ENCODE results near the gene NEDD4. TPM values are rescaled to one million over a fixed set of nuclear protein-coding genes. Genes with fewer than 3 reads are reported as not detected.
"Not testable (repeated sequence)": the region's sequence is repeated elsewhere in the genome, so short reads cannot be mapped to it uniquely, and the experiment has no call there.

Gene NEDD4
- total RNA-seq, 1 donor, result 48.5 TPM

DNA sequence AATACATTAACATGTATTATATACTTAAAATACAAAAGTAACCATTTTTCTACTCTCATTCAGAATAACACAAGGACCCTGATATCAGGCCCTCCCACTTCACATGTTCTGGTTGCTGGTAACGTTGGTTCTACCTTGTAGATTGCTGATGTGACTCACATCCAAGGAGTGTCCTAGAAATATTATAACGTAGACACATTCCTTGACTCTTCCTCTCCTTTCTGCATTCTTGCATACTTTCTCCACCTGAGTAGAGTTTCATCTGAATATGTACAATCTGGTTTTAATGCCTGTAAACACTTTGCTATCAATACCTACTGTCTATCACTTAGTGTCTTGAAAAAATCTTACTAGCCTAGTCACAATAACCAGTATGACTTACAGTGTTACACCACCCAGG, 35.0 kb upstream of the NEDD4 start:
- H4K20me1 ChIP-seq (ENCODE audit: insufficient read depth, low read length), result no peaks in the 10 kb centered on the region
- no peaks in the 10 kb centered on the region for H3K27me3 ChIP-seq (ENCODE audit: insufficient read depth, low read length)
- no peaks in the 10 kb centered on the region for H3K9me3 ChIP-seq (ENCODE audit: low read depth, low read length)
- no peaks in the 10 kb centered on the region for H3K36me3 ChIP-seq (ENCODE audit: insufficient read depth, low read length)
- H2AFZ ChIP-seq (ENCODE audit: low read length), result no peak overlapping the region
- no peaks in the 10 kb centered on the region for H3K79me2 ChIP-seq (ENCODE audit: insufficient read depth, low read length)
- TF ChIP-seq, protein P1, sequence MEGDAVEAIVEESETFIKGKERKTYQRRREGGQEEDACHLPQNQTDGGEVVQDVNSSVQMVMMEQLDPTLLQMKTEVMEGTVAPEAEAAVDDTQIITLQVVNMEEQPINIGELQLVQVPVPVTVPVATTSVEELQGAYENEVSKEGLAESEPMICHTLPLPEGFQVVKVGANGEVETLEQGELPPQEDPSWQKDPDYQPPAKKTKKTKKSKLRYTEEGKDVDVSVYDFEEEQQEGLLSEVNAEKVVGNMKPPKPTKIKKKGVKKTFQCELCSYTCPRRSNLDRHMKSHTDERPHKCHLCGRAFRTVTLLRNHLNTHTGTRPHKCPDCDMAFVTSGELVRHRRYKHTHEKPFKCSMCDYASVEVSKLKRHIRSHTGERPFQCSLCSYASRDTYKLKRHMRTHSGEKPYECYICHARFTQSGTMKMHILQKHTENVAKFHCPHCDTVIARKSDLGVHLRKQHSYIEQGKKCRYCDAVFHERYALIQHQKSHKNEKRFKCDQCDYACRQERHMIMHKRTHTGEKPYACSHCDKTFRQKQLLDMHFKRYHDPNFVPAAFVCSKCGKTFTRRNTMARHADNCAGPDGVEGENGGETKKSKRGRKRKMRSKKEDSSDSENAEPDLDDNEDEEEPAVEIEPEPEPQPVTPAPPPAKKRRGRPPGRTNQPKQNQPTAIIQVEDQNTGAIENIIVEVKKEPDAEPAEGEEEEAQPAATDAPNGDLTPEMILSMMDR (IDR thresholded peaks at IDR 0.05; ENCODE audit: extremely low read depth, low read depth, low read length), result no peak
- H3K4me3 ChIP-seq (ENCODE audit: insufficient read depth, low read length), result no peak overlapping the region
- DNase-seq (ENCODE audit: insufficient read length, low spot score, missing footprints), result no peak
- no peak overlapping the region for H3K27ac ChIP-seq (ENCODE audit: low read depth, low read length)
- H3K4me2 ChIP-seq (ENCODE audit: insufficient read depth, low read length), result no peak overlapping the region
- H3K4me1 ChIP-seq (ENCODE audit: insufficient read depth, low read length), result no peaks in the 10 kb centered on the region

DNA sequence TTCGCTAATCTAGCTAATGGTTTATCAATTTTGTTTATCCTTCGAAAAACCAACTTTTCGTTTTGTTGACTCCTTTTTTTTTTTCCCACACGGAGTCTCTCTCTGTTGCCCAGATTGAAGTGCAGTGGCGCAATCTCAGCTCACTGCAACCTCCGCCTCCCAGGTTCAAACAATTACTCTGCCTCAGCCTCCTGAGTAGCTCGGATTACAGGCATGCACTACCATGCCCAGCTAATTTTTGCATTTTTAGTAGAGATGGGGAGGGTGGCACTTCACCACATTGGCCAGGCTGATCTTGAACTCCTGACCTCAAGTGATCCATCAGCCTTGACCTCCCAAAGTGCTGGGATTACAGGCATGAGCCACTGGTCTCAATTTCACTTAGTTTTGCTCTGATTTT, 29.7 kb upstream of the NEDD4 start:
- not testable (repeated sequence) for H3K4me2 ChIP-seq (ENCODE audit: insufficient read depth, low read length); H2AFZ ChIP-seq (ENCODE audit: low read length); H3K36me3 ChIP-seq (ENCODE audit: insufficient read depth, low read length); DNase-seq (ENCODE audit: insufficient read length, low spot score, missing footprints); H3K79me2 ChIP-seq (ENCODE audit: insufficient read depth, low read length); H3K27ac ChIP-seq (ENCODE audit: low read depth, low read length); H3K4me3 ChIP-seq (ENCODE audit: insufficient read depth, low read length); H3K9me3 ChIP-seq (ENCODE audit: low read depth, low read length); H3K4me1 ChIP-seq (ENCODE audit: insufficient read depth, low read length); H3K27me3 ChIP-seq (ENCODE audit: insufficient read depth, low read length); H4K20me1 ChIP-seq (ENCODE audit: insufficient read depth, low read length)

DNA sequence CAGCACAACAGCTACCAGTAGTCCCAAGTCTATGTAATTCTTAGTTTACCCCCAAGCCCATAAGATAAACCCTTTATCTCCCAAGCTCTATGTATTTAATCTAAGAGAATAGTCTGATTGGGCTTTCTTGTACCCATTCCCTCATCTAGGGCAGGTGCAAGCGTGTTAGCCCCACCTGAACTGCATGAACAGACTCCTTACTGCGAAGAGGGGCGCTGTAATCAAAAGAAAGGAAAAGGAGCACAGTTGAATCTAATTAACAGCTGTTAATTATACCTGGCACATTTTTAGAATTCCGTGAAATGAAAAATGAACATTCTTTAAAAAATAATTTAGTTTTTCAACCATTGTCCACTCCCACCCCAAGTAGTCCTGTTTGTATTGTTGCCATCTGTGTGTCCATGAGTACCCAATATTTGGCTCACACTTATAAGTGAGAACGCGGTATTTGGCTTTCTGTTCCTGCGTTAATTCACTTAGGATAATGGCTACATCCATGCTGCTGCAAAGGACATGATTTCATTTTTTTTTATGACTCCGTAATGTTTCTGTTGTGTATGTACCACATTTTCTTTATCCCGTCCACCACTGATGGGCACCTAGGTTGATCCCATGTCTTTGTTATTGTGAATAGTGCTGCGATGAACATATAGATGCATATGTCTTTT, 26.5 kb upstream of the NEDD4 start:
- TF ChIP-seq, protein P1 (IDR thresholded peaks at IDR 0.05; ENCODE audit: extremely low read depth, low read depth, low read length), result no peak
- H3K79me2 ChIP-seq (ENCODE audit: insufficient read depth, low read length), result no peaks in the 10 kb centered on the region
- no peak overlapping the region for H3K4me2 ChIP-seq (ENCODE audit: insufficient read depth, low read length)
- no peaks in the 10 kb centered on the region for H4K20me1 ChIP-seq (ENCODE audit: insufficient read depth, low read length)
- H3K27me3 ChIP-seq (ENCODE audit: insufficient read depth, low read length), result no peaks in the 10 kb centered on the region
- no peak for DNase-seq (ENCODE audit: insufficient read length, low spot score, missing footprints)
- no peaks in the 10 kb centered on the region for H3K36me3 ChIP-seq (ENCODE audit: insufficient read depth, low read length)
- no peak overlapping the region for H2AFZ ChIP-seq (ENCODE audit: low read length)
- no peak overlapping the region for H3K4me3 ChIP-seq (ENCODE audit: insufficient read depth, low read length)
- no peaks in the 10 kb centered on the region for H3K4me1 ChIP-seq (ENCODE audit: insufficient read depth, low read length)
- H3K9me3 ChIP-seq (ENCODE audit: low read depth, low read length), result no peaks in the 10 kb centered on the region
- no peak overlapping the region for H3K27ac ChIP-seq (ENCODE audit: low read depth, low read length)

DNA sequence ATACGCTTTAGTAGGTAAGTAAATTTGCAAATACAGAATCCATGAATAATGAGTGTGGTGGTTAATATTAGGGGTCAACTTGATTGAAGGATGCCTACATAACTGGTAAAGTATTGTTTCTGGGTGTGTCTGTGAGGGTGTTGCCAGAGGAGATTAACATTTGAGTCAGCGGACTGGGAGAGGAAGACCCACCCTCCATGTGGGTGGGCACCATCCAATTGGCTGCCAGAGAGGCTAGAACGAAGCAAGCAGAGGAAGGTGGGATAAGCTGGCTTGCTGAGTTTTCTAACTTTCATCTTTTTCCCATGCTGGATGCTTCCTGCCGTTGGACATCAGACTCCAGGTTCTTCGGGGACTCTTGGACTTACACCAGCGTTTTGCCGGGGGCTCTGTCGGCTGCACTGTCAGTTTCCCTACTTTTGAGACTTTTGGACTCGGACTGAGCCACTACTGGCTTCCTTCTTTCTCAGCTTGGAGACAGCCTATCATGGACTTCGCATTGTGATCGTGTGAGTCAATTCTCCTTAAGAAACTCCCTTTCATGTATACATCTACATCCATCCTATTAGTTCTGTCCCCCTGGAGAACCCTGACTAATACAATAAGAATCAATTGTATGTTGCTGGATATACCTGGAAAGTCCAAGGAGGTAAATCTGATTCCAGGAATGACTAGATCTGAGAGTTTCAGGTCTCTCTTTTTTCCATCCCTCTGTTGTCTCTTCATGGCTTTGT, 25.8 kb upstream of the NEDD4 start:
- Histone ChIP-seq H3K9me3 (ENCODE audit: low read depth, low read length) (no peaks in the 10 kb centered on the region), H3K36me3 (ENCODE audit: insufficient read depth, low read length) (no peaks in the 10 kb centered on the region), H3K27ac (ENCODE audit: low read depth, low read length) (no peak overlapping the region), H4K20me1 (ENCODE audit: insufficient read depth, low read length) (no peaks in the 10 kb centered on the region), H3K79me2 (ENCODE audit: insufficient read depth, low read length) (no peaks in the 10 kb centered on the region), H3K4me2 (ENCODE audit: insufficient read depth, low read length) (no peak overlapping the region), H3K4me1 (ENCODE audit: insufficient read depth, low read length) (no peaks in the 10 kb centered on the region), H3K27me3 (ENCODE audit: insufficient read depth, low read length) (no peaks in the 10 kb centered on the region), H2AFZ (ENCODE audit: low read length) (no peak overlapping the region), H3K4me3 (ENCODE audit: insufficient read depth, low read length) (no peak overlapping the region)
- no peak for DNase-seq (ENCODE audit: insufficient read length, low spot score, missing footprints)
- TF ChIP-seq, protein P1 (IDR thresholded peaks at IDR 0.05; ENCODE audit: extremely low read depth, low read depth, low read length), result no peak
